Neural progenitor cell (in vitro differentiated cells): ENCODE data around the gene SLC15A3. TPM values are rescaled to one million over a fixed set of nuclear protein-coding genes. Genes with fewer than 3 reads are reported as not detected.
A peak's percentile ranks its signal among the peaks of the same experiment; 100 is the strongest.

ENCODE experiments used
- DNase-seq: peaks from one replicate; pipeline ENCODE4 v3.0.0-alpha.2; 2016; ENCODE audit warnings: low spot score
- H2AFZ ChIP-seq: fragments of 200-600 bp; sonication (generic); replicated peaks from 2 replicates; pipeline ENCODE4 v1.6.1; 2016; ENCODE audit warnings: antibody characterized with exemption
- H3F3A ChIP-seq: fragments of 200-600 bp; sonication (generic); 2 replicates; pipeline ENCODE4 v1.6.1; 2016; ENCODE audit warnings: antibody characterized with exemption, low read depth
- H3K27ac ChIP-seq: fragments of 200-600 bp; sonication (generic); 2 replicates; pipeline ENCODE4 v1.5.1; 2016; ENCODE audit warnings: mild to moderate bottlenecking
- H3K27me3 ChIP-seq: fragments of 200-600 bp; sonication (generic); 2 replicates; pipeline ENCODE4 v1.6.1; 2016; ENCODE audit warnings: mild to moderate bottlenecking, moderate library complexity
- H3K36me3 ChIP-seq: fragments of 200-600 bp; sonication (generic); 2 replicates; pipeline ENCODE4 v1.5.1; 2016
- H3K4me1 ChIP-seq: fragments of 200-600 bp; sonication (generic); 2 replicates; pipeline ENCODE4 v1.6.1; 2016; ENCODE audit warnings: mixed run types
- H3K4me2 ChIP-seq: fragments of 200-600 bp; sonication (generic); 2 replicates; pipeline ENCODE4 v1.6.1; 2016
- H3K4me3 ChIP-seq: fragments of 200-600 bp; sonication (generic); 2 replicates; pipeline ENCODE4 v1.5.1; 2016
- H3K79me2 ChIP-seq: fragments of 200-600 bp; sonication (generic); 2 replicates; pipeline ENCODE4 v1.6.1; 2016; ENCODE audit warnings: low read depth
- H3K9ac ChIP-seq: fragments of 200-600 bp; sonication (generic); 2 replicates; pipeline ENCODE4 v1.6.1; 2016
- H3K9me3 ChIP-seq: fragments of 200-600 bp; sonication (generic); 2 replicates; pipeline ENCODE4 v1.5.1; 2016; ENCODE audit warnings: low read depth
- H4K20me1 ChIP-seq: fragments of 200-600 bp; sonication (generic); 2 replicates; pipeline ENCODE4 v1.6.1; 2016; ENCODE audit warnings: low read depth
- H3K27ac Mint-ChIP-seq: 3 replicates; pipeline ENCODE4 v1.8.0; 2021; ENCODE audit warnings: mixed read lengths
- H3K27me3 Mint-ChIP-seq: 2 replicates; pipeline ENCODE4 v1.8.0; 2022; ENCODE audit warnings: low read depth, mild to moderate bottlenecking, inconsistent platforms, moderate library complexity, mixed read lengths; ENCODE audit not compliant: insufficient read depth
- H3K36me3 Mint-ChIP-seq: 3 replicates; pipeline ENCODE4 v1.8.0; 2021; ENCODE audit warnings: mixed read lengths
- H3K4me1 Mint-ChIP-seq: 3 replicates; pipeline ENCODE4 v1.8.0; 2021; ENCODE audit warnings: mixed read lengths
- H3K4me3 Mint-ChIP-seq: 3 replicates; pipeline ENCODE4 v1.8.0; 2021; ENCODE audit warnings: mild to moderate bottlenecking, moderate library complexity, mixed read lengths
- H3K9me3 Mint-ChIP-seq: 3 replicates; pipeline ENCODE4 v1.8.0; 2020; ENCODE audit warnings: mixed read lengths
- CTCF ChIP-seq: fragments of 200-600 bp; sonication (generic); IDR thresholded peaks from 2 replicates; pipeline ENCODE4 v1.5.1; 2017; ENCODE audit warnings: antibody characterized with exemption, mild to moderate bottlenecking
- EZH2 ChIP-seq: fragments of 200-600 bp; sonication (generic); IDR thresholded peaks from 2 replicates; pipeline ENCODE4 v1.6.1; 2017; ENCODE audit warnings: antibody characterized with exemption, mild to moderate bottlenecking, moderate library complexity
- EZH2phosphoT487 ChIP-seq: fragments of 200-600 bp; sonication (generic); IDR thresholded peaks from 2 replicates; pipeline ENCODE4 v1.6.1; 2017; ENCODE audit warnings: antibody characterized with exemption
- total RNA-seq: library from RNA; depleted of rRNA; stranded (reverse); fragments of >200 nt; gene quantifications from 2 replicates; pipeline ENCODE4 v1.2.3, GENCODE V29; 2015; ENCODE audit warnings: low replicate concordance

The SLC15A3 gene
- total RNA-seq, 1 donor from 2014 or later: 1.4 TPM

- peak; percentile 94 for DNase-seq
- H2AFZ ChIP-seq: peak overlapping the region; percentile 23
- peaks cover 19% of the 10 kb centered on the region for H3K4me1 ChIP-seq
- peak overlapping the region; percentile 59 for H3K4me3 ChIP-seq
- H3K79me2 ChIP-seq: peaks cover 38% of the 10 kb centered on the region
- peaks cover 26% of the 10 kb centered on the region for H4K20me1 ChIP-seq
- Mint-ChIP-seq H3K36me3 (peaks cover 10% of the 10 kb centered on the region), H3K27ac (peak overlapping the region; percentile 96), H3K4me1 (peaks cover 57% of the 10 kb centered on the region), H3K27me3 (peaks cover 10% of the 10 kb centered on the region), H3K4me3 (peak overlapping the region; percentile 98), H3K9me3 (no peaks in the 10 kb centered on the region)
- H3F3A ChIP-seq: peaks cover 31% of the 10 kb centered on the region
- peak overlapping the region; percentile 90 for H3K4me2 ChIP-seq
- no peak overlapping the region for H3K9ac ChIP-seq
- H3K36me3 ChIP-seq: no peaks in the 10 kb centered on the region
- H3K27ac ChIP-seq: peak overlapping the region; percentile 49
- TF ChIP-seq CTCF (peak; percentile 45), EZH2phosphoT487 (no peak), EZH2 (no peak)
- no peaks in the 10 kb centered on the region for H3K9me3 ChIP-seq
- H3K27me3 ChIP-seq: peaks cover 15% of the 10 kb centered on the region
Observed at GRCh38 chr11:60915248-60915914, 36.6 kb downstream of the SLC15A3 start.

- peak overlapping the region; percentile 70 for H3K27ac Mint-ChIP-seq
- Histone ChIP-seq H3F3A (peaks cover 31% of the 10 kb centered on the region), H3K9me3 (no peaks in the 10 kb centered on the region), H3K4me3 (peak overlapping the region; percentile 59), H3K9ac (no peak overlapping the region), H3K27me3 (peaks cover 21% of the 10 kb centered on the region), H3K27ac (peak overlapping the region; percentile 49), H4K20me1 (peaks cover 23% of the 10 kb centered on the region), H2AFZ (no peak overlapping the region), H3K36me3 (no peaks in the 10 kb centered on the region), H3K4me1 (peaks cover 19% of the 10 kb centered on the region), H3K79me2 (peaks cover 38% of the 10 kb centered on the region), H3K4me2 (peak overlapping the region; percentile 90)
- no peaks in the 10 kb centered on the region for H3K9me3 Mint-ChIP-seq
- peak; percentile 60 for DNase-seq
- H3K4me3 Mint-ChIP-seq: peak overlapping the region; percentile 98
- H3K4me1 Mint-ChIP-seq: peaks cover 57% of the 10 kb centered on the region
- no peak for TF ChIP-seq EZH2phosphoT487
- TF ChIP-seq EZH2: no peak
- no peak for TF ChIP-seq CTCF
- peaks cover 10% of the 10 kb centered on the region for H3K27me3 Mint-ChIP-seq
- peaks cover 8% of the 10 kb centered on the region for H3K36me3 Mint-ChIP-seq
Observed at GRCh38 chr11:60914633-60915247, 37.2 kb downstream of the SLC15A3 start.

GRCh38 chr11:60913793-60914632 lies 38.0 kb downstream of the SLC15A3 start, which contains the start of gene TMEM109:
Gene TMEM109 (plus strand): TSS chr11:60914158. CDS start chr11:60919694, 5,536 bp downstream.
- Histone ChIP-seq H3K9ac (peak within 1 kb of the TSS; percentile 67), H3K4me3 (peak within 1 kb of the TSS; percentile 59), H2AFZ (peak within 1 kb of the TSS; percentile 97), H3K79me2 (peaks cover 34% of the 10 kb centered on the region), H3K4me1 (peaks cover 19% of the 10 kb centered on the region), H4K20me1 (peaks cover 19% of the 10 kb centered on the region), H3K36me3 (no peaks in the 10 kb centered on the region), H3K9me3 (no peaks in the 10 kb centered on the region), H3F3A (peaks cover 31% of the 10 kb centered on the region), H3K4me2 (peak within 1 kb of the TSS; percentile 90), H3K27me3 (peaks cover 29% of the 10 kb centered on the region), H3K27ac (peak within 1 kb of the TSS; percentile 91)
- Mint-ChIP-seq H3K36me3 (peaks cover 5% of the 10 kb centered on the region), H3K9me3 (no peaks in the 10 kb centered on the region), H3K27ac (peak within 1 kb of the TSS; percentile 96), H3K4me1 (peaks cover 57% of the 10 kb centered on the region), H3K4me3 (peak within 1 kb of the TSS; percentile 98), H3K27me3 (peaks cover 15% of the 10 kb centered on the region)
- DNase-seq: peak; percentile 97
- TF ChIP-seq EZH2 (no peak), CTCF (peak; percentile 5), EZH2phosphoT487 (no peak)
